Panc1 (cell line): ENCODE data around the gene RTP1. TPM values are rescaled to one million over a fixed set of nuclear protein-coding genes. Genes with fewer than 3 reads are reported as not detected.

Source experiments
- ATAC-seq: fragments of 200-7000 bp; cut with Tn5 transposase; 2 replicates; pipeline ENCODE4 v1.9.1; 2020; ENCODE audit warnings: mild to moderate bottlenecking, moderate library complexity
- BruUV-seq: library from RNA; stranded (reverse); fragments of 400-500 nt; replicated peaks from 2 replicates; lab custom pipeline; 2021; lab: Mats Ljungman, UMichigan
- CTCF ChIA-PET: fragments of 300-600 bp; sonication (Branson Sonifier 250); formaldehyde crosslinking; loops from one replicate; lab custom pipeline; 2022; ENCODE audit warnings: antibody characterized with exemption; lab: Charles Lee
- POLR2A ChIA-PET: fragments of 300-600 bp; sonication (Branson Sonifier 250); formaldehyde crosslinking; loops from one replicate; lab custom pipeline; 2022; ENCODE audit warnings: antibody characterized with exemption; lab: Charles Lee
- DNase-seq: peaks from one replicate; pipeline ENCODE4 v3.0.0-alpha.2; 2010; ENCODE audit warnings: low read depth, low spot score
- H3K27ac ChIP-seq: 2 replicates; pipeline ENCODE4 v1.5.1; 2011; ENCODE audit warnings: mild to moderate bottlenecking, low read length, inconsistent platforms
- H3K27me3 ChIP-seq: fragments of 200-500 bp; sonication (Bioruptor generic); 2 replicates; pipeline ENCODE4 v1.6.0; 2014; ENCODE audit warnings: low read length, inconsistent platforms; ENCODE audit not compliant: control insufficient read depth, insufficient read depth
- H3K36me3 ChIP-seq: fragments of 200-500 bp; sonication (Bioruptor generic); 2 replicates; pipeline ENCODE4 v1.5.1; 2014; ENCODE audit warnings: inconsistent platforms, mild to moderate bottlenecking, low read length, moderate library complexity; ENCODE audit not compliant: control insufficient read depth, insufficient read depth
- H3K4me1 ChIP-seq: 2 replicates; pipeline ENCODE4 v1.5.1; 2011; ENCODE audit warnings: inconsistent platforms, mild to moderate bottlenecking, low read length, moderate library complexity; ENCODE audit not compliant: control insufficient read depth, insufficient read depth
- H3K4me3 ChIP-seq, 2 experiments: 2 replicates each; pipeline ENCODE4 v1.5.1; 2011 to 2012; ENCODE audit warnings: low read depth in 2 of 2, low read length in 2 of 2, mild to moderate bottlenecking in 2 of 2, inconsistent platforms in 1 of 2, moderate library complexity in 1 of 2
- H3K9me3 ChIP-seq: fragments of 200-500 bp; sonication (Bioruptor generic); 2 replicates; pipeline ENCODE4 v1.5.1; 2014; ENCODE audit warnings: low read depth, mild to moderate bottlenecking, inconsistent platforms, low read length, moderate library complexity; ENCODE audit not compliant: control insufficient read depth, insufficient read depth
- POLR2AphosphoS5 ChIP-seq: IDR thresholded peaks from 2 replicates; pipeline ENCODE4 v1.6.1; 2012; ENCODE audit warnings: mild to moderate bottlenecking, low read depth, low read length, moderate library complexity
- SIN3A ChIP-seq: IDR thresholded peaks from 2 replicates; pipeline ENCODE4 v1.6.1; 2012; ENCODE audit warnings: low read depth, mild to moderate bottlenecking, low read length, moderate library complexity, borderline replicate concordance; ENCODE audit not compliant: insufficient read depth
- TCF7L2 ChIP-seq: IDR thresholded peaks from 2 replicates; pipeline ENCODE4 v1.6.1; 2011; ENCODE audit warnings: mild to moderate bottlenecking, low read depth, low read length, inconsistent platforms
- in situ Hi-C: cut with HindIII; loops from 2 replicates; pipeline ENCODE4 v1.10.0; 2016; ENCODE audit warnings: low sequenced_read_pairs, low pct_unique_long_range_greater_than_20kb
- intact Hi-C: fragments of 100-400 bp; cut with micrococcal nuclease; formaldehyde crosslinking; loops from one replicate; pipeline ENCODE4 v1.10.0; 2022; ENCODE audit not compliant: unreplicated experiment
- total RNA-seq: library from RNA; stranded (reverse); gene quantifications from one replicate; pipeline ENCODE4 v1.2.1, GENCODE V29; 2021; ENCODE audit not compliant: unreplicated experiment
- TF ChIP-seq, protein P1 (sequence below), 2 experiments: IDR thresholded peaks; 2 replicates each; pipeline ENCODE4 v1.6.1; 2011 to 2012; ENCODE audit warnings: low read depth in 2 of 2, control low read depth in 1 of 2, low read length in 1 of 2, mild to moderate bottlenecking in 1 of 2, moderate library complexity in 1 of 2; ENCODE audit not compliant: insufficient read depth in 1 of 2
- TF ChIP-seq, protein P2 (sequence below): fragments of 450-650 bp; IDR thresholded peaks from 2 replicates; pipeline ENCODE4 v1.5.1; 2017; ENCODE audit warnings: mild to moderate bottlenecking

Gene RTP1
- total RNA-seq, 1 experiment from 2014 or later: not detected

DNA sequence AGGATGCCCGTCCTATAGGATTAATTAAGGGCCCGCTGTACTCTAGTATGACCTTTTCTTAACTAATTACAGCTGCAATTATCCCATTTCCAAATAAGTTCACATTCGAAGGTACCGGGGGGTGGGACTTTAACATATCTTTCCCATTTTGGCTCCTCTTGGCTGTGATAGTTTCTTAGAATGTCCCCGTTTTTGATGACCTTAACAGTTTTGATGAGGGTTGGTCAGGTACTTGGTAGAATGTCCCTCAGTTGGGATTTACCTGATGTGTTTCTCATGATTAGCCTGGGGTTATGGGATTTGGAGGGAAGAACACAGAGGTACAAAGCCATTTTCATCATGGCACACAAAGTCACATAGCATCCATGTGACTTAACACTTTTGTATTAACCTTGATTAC is 18.2 kb downstream of the RTP1 start:
- POLR2A ChIA-PET: no interaction called here
- BruUV-seq: no TSS peak
- no peak for ATAC-seq
- CTCF ChIA-PET: interaction anchor here (1.0 kb wide), 1 partner anchor 103 kb away, joined by 3 read pairs; no protein-coding TSS in a partner anchor
- Histone ChIP-seq H3K36me3 (no peaks in the 10 kb centered on the region), H3K4me3 (no peak overlapping the region), H3K4me1 (no peaks in the 10 kb centered on the region), H3K27ac (no peak overlapping the region), H3K27me3 (peaks cover 18% of the 10 kb centered on the region), H3K9me3 (no peaks in the 10 kb centered on the region)
- no peak for TF ChIP-seq SIN3A
- TF ChIP-seq, protein P1, sequence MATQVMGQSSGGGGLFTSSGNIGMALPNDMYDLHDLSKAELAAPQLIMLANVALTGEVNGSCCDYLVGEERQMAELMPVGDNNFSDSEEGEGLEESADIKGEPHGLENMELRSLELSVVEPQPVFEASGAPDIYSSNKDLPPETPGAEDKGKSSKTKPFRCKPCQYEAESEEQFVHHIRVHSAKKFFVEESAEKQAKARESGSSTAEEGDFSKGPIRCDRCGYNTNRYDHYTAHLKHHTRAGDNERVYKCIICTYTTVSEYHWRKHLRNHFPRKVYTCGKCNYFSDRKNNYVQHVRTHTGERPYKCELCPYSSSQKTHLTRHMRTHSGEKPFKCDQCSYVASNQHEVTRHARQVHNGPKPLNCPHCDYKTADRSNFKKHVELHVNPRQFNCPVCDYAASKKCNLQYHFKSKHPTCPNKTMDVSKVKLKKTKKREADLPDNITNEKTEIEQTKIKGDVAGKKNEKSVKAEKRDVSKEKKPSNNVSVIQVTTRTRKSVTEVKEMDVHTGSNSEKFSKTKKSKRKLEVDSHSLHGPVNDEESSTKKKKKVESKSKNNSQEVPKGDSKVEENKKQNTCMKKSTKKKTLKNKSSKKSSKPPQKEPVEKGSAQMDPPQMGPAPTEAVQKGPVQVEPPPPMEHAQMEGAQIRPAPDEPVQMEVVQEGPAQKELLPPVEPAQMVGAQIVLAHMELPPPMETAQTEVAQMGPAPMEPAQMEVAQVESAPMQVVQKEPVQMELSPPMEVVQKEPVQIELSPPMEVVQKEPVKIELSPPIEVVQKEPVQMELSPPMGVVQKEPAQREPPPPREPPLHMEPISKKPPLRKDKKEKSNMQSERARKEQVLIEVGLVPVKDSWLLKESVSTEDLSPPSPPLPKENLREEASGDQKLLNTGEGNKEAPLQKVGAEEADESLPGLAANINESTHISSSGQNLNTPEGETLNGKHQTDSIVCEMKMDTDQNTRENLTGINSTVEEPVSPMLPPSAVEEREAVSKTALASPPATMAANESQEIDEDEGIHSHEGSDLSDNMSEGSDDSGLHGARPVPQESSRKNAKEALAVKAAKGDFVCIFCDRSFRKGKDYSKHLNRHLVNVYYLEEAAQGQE (IDR thresholded peaks at IDR 0.05; ENCODE audit: insufficient read depth in 1 of 2, low read depth in 2 of 2, low read length in 1 of 2): no peak
- TF ChIP-seq, protein P2, sequence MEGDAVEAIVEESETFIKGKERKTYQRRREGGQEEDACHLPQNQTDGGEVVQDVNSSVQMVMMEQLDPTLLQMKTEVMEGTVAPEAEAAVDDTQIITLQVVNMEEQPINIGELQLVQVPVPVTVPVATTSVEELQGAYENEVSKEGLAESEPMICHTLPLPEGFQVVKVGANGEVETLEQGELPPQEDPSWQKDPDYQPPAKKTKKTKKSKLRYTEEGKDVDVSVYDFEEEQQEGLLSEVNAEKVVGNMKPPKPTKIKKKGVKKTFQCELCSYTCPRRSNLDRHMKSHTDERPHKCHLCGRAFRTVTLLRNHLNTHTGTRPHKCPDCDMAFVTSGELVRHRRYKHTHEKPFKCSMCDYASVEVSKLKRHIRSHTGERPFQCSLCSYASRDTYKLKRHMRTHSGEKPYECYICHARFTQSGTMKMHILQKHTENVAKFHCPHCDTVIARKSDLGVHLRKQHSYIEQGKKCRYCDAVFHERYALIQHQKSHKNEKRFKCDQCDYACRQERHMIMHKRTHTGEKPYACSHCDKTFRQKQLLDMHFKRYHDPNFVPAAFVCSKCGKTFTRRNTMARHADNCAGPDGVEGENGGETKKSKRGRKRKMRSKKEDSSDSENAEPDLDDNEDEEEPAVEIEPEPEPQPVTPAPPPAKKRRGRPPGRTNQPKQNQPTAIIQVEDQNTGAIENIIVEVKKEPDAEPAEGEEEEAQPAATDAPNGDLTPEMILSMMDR: no peak
- no peak for TF ChIP-seq POLR2AphosphoS5
- TF ChIP-seq TCF7L2: no peak
- in situ Hi-C loops: no loop called here
- no peak for DNase-seq
- intact Hi-C loops: no loop called here

DNA sequence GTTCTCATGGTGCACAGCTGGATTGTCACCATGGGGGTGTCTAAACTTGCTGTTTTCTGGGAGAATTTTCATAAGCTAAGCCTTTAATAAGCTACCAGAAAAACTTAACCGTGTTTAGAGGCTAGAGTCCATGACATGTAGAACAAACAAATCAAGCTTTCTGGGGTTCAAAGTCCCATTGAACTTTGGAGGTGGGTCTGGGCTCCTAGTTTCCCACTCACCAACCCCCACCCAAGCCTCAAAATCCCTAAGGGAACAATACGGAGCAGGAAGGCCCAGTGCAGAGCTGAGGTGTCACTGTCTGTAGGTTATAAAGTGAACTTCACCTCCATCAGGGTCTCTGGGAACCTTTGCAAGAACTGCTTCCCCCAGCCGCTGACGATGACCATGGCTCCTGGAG is 25.5 kb downstream of the RTP1 start:
- BruUV-seq: no TSS peak
- no peaks in the 10 kb centered on the region for H3K36me3 ChIP-seq
- intact Hi-C loops: loop anchor here (5.0 kb wide), 1 partner anchor 74 kb away; no protein-coding TSS in a partner anchor
- no peak overlapping the region for H3K4me3 ChIP-seq
- POLR2A ChIA-PET: no interaction called here
- in situ Hi-C loops: no loop called here
- no peak for DNase-seq
- H3K27ac ChIP-seq: no peak overlapping the region
- no peaks in the 10 kb centered on the region for H3K27me3 ChIP-seq
- CTCF ChIA-PET: no interaction called here
- no peaks in the 10 kb centered on the region for H3K9me3 ChIP-seq
- ATAC-seq: no peak
- TF ChIP-seq, protein P1 (IDR thresholded peaks at IDR 0.05; ENCODE audit: insufficient read depth in 1 of 2, low read depth in 2 of 2, low read length in 1 of 2): no peak
- TF ChIP-seq POLR2AphosphoS5 (no peak), SIN3A (no peak), TCF7L2 (no peak)
- TF ChIP-seq, protein P2: no peak
- no peaks in the 10 kb centered on the region for H3K4me1 ChIP-seq
